K562 (cell line): ENCODE results near the gene AAK1. TPM values are rescaled to one million over a fixed set of nuclear protein-coding genes. Genes with fewer than 3 reads are reported as not detected.

Source experiments
- MGA ChIP-seq: fragments of 450-650 bp; IDR thresholded peaks from 2 replicates; pipeline ENCODE4 v1.6.1; 2016; ENCODE audit warnings: mild to moderate bottlenecking, moderate library complexity
- PHF20 ChIP-seq: fragments of 450-650 bp; IDR thresholded peaks from 2 replicates; pipeline ENCODE4 v1.6.1; 2018; ENCODE audit not compliant: partially characterized antibody
- ZNF77 ChIP-seq: fragments of 250-450 bp; sonication (Bioruptor Pico); IDR thresholded peaks from 2 replicates; pipeline ENCODE4 v1.5.0; 2020
- polyA plus RNA-seq, 8 experiments: library from polyadenylated mRNA; depleted of rRNA in 4 of 8; stranded (reverse) in 5 of 8; unstranded in 3 of 8; fragments of >200 nt; fragmentation: Nextera tagmentation in 2 of 8; fragmentation: Illumina TruSeq in 1 of 8; extraction: Ambion mirVana in 2 of 8; extraction: Trizol in 1 of 8; gene quantifications; 2 replicates each; pipeline versions ENCODE4 v1.2.1 to v1.2.3, GENCODE V29; 2011 to 2014; ENCODE audit warnings: inconsistent platforms in 1 of 8, missing spikeins in 1 of 8
- total RNA-seq, 7 experiments: library from RNA; depleted of rRNA in 6 of 7; stranded (reverse); fragments of >200 nt in 6 of 7; fragmentation: Illumina TruSeq in 2 of 7; extraction: Trizol in 2 of 7; gene quantifications; 2 replicates each; pipeline versions ENCODE4 v1.2.1 to v1.2.3, GENCODE V29; 2011 to 2021; ENCODE audit warnings: low replicate concordance in 1 of 7

The AAK1 gene
- total and polyA plus RNA-seq, 9 of the 15 experiments (the other 6 are each of a cell fraction or from before 2014, with no cell fraction given), result 0.89 to 17.1 (median 6.0) TPM

- TF ChIP-seq MGA (no peak), PHF20 (no peak), ZNF77 (CRISPR knock-in tag) (no peak)
Measured at GRCh38 chr2:69481421-69481820, 162.1 kb downstream of the AAK1 start (continued).
